GDM1 (cell line): ENCODE results near the gene ARHGAP26.

Source experiments
- DNase-seq: peaks from one replicate; lab custom pipeline; 2025; lab: John Stamatoyannopoulos, UW

ARHGAP26 gene

GRCh38 chr5:142876817-142877216, 106.6 kb downstream of the ARHGAP26 start:
- DNase-seq, result no peak

- no peak for DNase-seq
Observed at GRCh38 chr5:142878111-142878510, 107.9 kb downstream of the ARHGAP26 start.

GRCh38 chr5:142878638-142879037, 108.5 kb downstream of the ARHGAP26 start:
- DNase-seq, result no peak

- DNase-seq, result peak; percentile 59
Observed at GRCh38 chr5:142881076-142881783, 111.1 kb downstream of the ARHGAP26 start.

- no peak for DNase-seq
Observed at GRCh38 chr5:142881784-142882126, 111.6 kb downstream of the ARHGAP26 start.

GRCh38 chr5:142883025-142883424, 112.8 kb downstream of the ARHGAP26 start:
- no peak for DNase-seq

- no peak for DNase-seq
Observed at GRCh38 chr5:142883438-142883837, 113.3 kb downstream of the ARHGAP26 start.

- no peak for DNase-seq
Observed at GRCh38 chr5:142884029-142884428, 113.9 kb downstream of the ARHGAP26 start.

- no peak for DNase-seq
Observed at GRCh38 chr5:142886211-142886610, 116.0 kb downstream of the ARHGAP26 start.

- DNase-seq, result no peak
Observed at GRCh38 chr5:142886956-142887355, 116.8 kb downstream of the ARHGAP26 start.

- peak; percentile 18 for DNase-seq
Observed at GRCh38 chr5:142888469-142889085, 118.4 kb downstream of the ARHGAP26 start.

GRCh38 chr5:142892021-142892420, 121.8 kb downstream of the ARHGAP26 start:
- no peak for DNase-seq

- DNase-seq, result no peak
Observed at GRCh38 chr5:142894315-142894714, 124.1 kb downstream of the ARHGAP26 start.

- no peak for DNase-seq
Observed at GRCh38 chr5:142894749-142895148, 124.6 kb downstream of the ARHGAP26 start.

GRCh38 chr5:142896325-142897007, 126.3 kb downstream of the ARHGAP26 start:
- no peak for DNase-seq

GRCh38 chr5:142897328-142897727, 127.2 kb downstream of the ARHGAP26 start:
- no peak for DNase-seq

- DNase-seq, result no peak
Observed at GRCh38 chr5:142900927-142901326, 130.8 kb downstream of the ARHGAP26 start.

- no peak for DNase-seq
Observed at GRCh38 chr5:142901476-142902185, 131.5 kb downstream of the ARHGAP26 start.

GRCh38 chr5:142902186-142902965, 132.2 kb downstream of the ARHGAP26 start:
- no peak for DNase-seq

- no peak for DNase-seq
Observed at GRCh38 chr5:142904416-142904815, 134.2 kb downstream of the ARHGAP26 start.

- no peak for DNase-seq
Observed at GRCh38 chr5:142905348-142905747, 135.2 kb downstream of the ARHGAP26 start.
